GM12873 (cell line): Measurements from ENCODE around the gene STX8.

ENCODE experiments used
- TF ChIP-seq, protein P1 (sequence below): IDR thresholded peaks from 2 replicates; pipeline ENCODE4 v1.5.1; 2012; ENCODE audit warnings: low read depth, mild to moderate bottlenecking, moderate library complexity, low read length, control low read depth; ENCODE audit not compliant: insufficient read depth; ENCODE audit errors: missing control alignments

Gene STX8

DNA sequence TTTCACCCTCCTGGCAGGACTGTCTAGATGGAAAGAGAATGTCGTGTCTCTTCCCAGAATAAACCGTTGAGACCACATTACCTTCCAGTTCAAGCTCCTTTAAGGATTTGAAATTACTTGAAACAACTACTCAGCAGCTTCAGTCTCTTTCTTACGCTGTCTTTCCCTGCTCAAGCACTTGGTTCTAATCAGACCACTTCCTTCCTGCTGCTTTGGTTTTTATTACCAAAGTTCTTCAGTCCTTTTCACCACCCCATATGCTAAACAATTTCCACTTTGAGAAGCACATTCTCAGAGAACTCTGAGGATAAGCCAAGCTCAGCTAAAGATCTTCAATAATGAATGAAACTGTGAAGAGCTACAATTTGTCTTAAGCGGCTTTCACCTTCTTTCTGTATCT is 105.4 kb downstream of the STX8 start:
- TF ChIP-seq, protein P1, sequence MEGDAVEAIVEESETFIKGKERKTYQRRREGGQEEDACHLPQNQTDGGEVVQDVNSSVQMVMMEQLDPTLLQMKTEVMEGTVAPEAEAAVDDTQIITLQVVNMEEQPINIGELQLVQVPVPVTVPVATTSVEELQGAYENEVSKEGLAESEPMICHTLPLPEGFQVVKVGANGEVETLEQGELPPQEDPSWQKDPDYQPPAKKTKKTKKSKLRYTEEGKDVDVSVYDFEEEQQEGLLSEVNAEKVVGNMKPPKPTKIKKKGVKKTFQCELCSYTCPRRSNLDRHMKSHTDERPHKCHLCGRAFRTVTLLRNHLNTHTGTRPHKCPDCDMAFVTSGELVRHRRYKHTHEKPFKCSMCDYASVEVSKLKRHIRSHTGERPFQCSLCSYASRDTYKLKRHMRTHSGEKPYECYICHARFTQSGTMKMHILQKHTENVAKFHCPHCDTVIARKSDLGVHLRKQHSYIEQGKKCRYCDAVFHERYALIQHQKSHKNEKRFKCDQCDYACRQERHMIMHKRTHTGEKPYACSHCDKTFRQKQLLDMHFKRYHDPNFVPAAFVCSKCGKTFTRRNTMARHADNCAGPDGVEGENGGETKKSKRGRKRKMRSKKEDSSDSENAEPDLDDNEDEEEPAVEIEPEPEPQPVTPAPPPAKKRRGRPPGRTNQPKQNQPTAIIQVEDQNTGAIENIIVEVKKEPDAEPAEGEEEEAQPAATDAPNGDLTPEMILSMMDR: no peak

DNA sequence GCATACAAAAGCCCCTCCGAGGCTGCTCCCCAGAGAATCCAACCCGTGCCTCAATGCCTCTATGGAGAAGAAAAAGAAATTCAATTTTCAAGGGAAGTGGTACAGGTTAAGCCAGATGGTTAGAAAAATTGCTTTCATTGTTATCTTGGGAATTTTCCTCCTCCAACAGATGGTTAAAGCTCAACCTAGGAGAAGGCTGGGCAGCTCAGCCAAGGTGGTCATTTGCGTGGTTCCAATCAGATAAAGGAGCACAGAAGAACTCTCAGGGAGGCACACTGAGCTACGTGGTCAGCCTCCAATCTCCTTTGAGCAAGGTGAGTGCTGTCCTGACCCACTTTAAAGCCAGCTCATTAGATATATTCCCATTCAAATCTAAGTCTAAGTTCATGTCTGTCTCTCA is 106.7 kb downstream of the STX8 start:
- TF ChIP-seq, protein P1: no peak

DNA sequence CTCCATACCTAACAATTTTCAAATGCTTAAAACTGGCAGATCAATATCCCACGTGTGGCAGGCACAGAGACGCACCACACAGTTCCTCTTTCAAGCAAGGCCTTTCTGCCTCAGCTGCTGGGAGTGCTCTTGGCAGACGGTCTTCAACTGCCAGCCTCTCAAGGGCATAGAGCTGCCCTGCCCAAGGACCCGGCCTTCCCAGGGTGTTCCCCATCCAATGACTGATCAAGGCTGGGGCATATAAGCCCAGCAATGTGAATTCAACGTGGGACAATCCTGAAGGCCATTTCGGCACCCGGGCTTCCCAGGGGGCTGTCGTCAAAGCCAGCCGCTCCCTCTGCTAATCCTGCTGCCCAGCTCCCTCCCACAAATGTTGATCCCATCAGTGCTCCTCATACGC is 107.1 kb downstream of the STX8 start:
- TF ChIP-seq, protein P1: no peak

DNA sequence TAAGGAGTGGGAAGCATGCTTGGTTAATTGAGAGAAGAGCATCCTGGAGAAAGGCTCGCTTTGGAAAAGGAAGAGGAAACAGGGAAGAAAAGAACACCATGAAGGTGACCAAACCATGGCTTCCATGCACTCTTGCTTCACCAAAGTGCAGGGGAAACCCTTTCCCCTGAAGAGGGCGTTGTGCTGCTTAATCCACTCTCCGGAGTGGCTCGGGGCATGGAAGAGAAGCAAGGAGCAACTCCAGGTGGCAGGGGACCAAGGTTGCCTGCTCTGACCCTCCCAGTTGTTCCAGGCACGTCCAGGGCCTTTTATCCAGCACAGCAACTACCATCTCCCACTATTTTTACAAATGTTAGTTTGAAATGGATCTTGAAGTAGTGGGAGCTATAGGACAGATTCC is 108.1 kb downstream of the STX8 start:
- TF ChIP-seq, protein P1: no peak

DNA sequence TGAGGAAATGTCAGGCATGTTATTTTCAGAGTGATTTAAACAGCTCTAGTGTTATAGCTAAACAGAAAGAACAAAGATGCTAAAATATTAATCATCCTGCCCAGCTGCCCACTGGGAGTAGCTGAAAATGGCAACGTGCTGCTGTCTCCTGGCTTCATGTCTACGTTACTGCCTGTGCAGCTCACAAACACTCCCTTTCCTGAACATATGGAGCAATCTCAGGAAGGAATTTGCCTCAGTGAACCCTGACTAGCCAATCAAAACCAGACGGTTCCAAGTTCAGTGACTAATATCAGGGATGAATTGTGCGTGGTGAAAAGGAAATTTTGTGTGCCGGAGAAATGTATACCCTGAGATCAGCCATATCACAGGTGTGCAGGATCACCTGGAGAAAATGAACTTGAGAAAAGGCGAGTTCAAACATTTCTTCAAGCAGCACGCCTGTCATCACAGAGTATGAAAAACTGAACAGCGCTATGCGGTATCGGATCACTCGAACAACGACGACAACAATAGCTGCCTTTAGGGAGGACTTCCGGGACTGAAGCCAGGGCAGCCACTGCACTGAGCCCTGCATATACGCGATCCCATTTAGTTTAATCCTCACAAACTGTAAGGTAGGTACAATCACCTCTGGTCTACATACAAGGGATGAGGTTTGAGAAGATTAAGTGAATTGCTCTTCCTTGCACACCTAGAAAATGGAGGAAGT is 110.3 kb downstream of the STX8 start:
- TF ChIP-seq, protein P1: no peak

DNA sequence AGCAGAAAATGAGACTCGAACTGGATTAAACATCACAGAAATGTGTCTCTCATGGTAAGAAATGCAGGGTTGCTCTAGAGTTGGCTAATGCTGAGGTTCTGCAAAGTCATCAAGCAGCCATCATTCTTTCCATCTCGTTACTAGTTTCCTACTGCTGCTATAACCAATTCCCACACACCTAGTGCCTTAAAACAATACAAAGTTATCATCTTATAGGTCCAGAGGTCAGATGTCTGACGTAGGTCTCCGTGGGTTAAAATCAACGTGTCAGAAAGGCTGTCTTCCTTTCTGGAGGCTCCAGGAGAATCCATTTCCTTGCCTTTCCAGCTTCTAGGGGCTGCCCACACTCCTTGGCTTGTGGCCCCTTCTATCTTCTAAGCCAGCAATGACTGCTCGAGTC is 118.6 kb downstream of the STX8 start:
- TF ChIP-seq, protein P1: no peak

DNA sequence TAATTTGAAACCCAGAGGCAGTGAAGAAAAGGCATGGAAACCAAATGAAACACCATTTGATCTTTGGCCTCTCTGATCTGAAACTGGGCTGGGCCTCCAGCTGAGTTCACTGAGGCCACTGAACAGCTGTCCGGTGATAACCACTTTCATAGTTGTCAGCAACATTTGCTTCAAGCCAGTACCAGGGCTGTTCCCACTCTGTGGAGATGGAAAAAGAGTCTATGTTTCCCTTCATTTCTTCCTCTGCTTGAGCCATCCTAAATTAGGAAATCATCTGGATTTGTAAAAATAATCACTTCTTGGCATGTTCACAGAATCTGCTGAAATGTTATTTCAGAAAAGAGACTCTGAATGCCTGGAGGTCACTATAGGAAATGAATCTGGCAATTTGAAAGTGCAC is 119.3 kb downstream of the STX8 start:
- TF ChIP-seq, protein P1: no peak
